GM23338 (cell line): ENCODE results near the gene TSR3. TPM values are rescaled to one million over a fixed set of nuclear protein-coding genes. Genes with fewer than 3 reads are reported as not detected.

Experiments
- ATAC-seq: fragments of 200-7000 bp; cut with Tn5 transposase; 3 replicates; pipeline ENCODE4 v1.9.1; 2020
- DNase-seq: peaks from one replicate; pipeline ENCODE4 v3.0.0-alpha.2; 2015; ENCODE audit warnings: low spot score
- H2AFZ ChIP-seq: fragments of 200-600 bp; sonication (generic); 2 replicates; pipeline ENCODE4 v1.8.0; 2016; ENCODE audit warnings: antibody characterized with exemption, mild to moderate bottlenecking, moderate library complexity
- H3F3A ChIP-seq: fragments of 200-600 bp; sonication (generic); replicated peaks from 2 replicates; pipeline ENCODE4 v1.8.0; 2017; ENCODE audit warnings: antibody characterized with exemption, mixed run types, low read depth
- H3K27ac ChIP-seq: fragments of 200-600 bp; sonication (generic); 2 replicates; pipeline ENCODE4 v1.6.1; 2016; ENCODE audit warnings: low read depth
- H3K27me3 ChIP-seq: fragments of 200-600 bp; sonication (generic); 2 replicates; pipeline ENCODE4 v1.8.0; 2016; ENCODE audit warnings: mild to moderate bottlenecking, mixed run types, moderate library complexity; ENCODE audit not compliant: insufficient read depth
- H3K36me3 ChIP-seq: fragments of 200-600 bp; sonication (generic); 2 replicates; pipeline ENCODE4 v1.8.0; 2016; ENCODE audit warnings: mild to moderate bottlenecking; ENCODE audit not compliant: insufficient read depth
- H3K4me1 ChIP-seq: fragments of 200-600 bp; sonication (generic); 2 replicates; pipeline ENCODE4 v1.8.0; 2016; ENCODE audit warnings: mild to moderate bottlenecking, moderate library complexity; ENCODE audit not compliant: insufficient read depth
- H3K4me2 ChIP-seq: fragments of 200-600 bp; sonication (generic); 2 replicates; pipeline ENCODE4 v1.7.1; 2017; ENCODE audit warnings: mixed run types
- H3K4me3 ChIP-seq: fragments of 200-600 bp; sonication (generic); 2 replicates; pipeline ENCODE4 v1.6.1; 2016; ENCODE audit warnings: mixed run types
- H3K79me2 ChIP-seq: fragments of 200-600 bp; sonication (generic); replicated peaks from 2 replicates; pipeline ENCODE4 v1.8.0; 2017; ENCODE audit warnings: mild to moderate bottlenecking; ENCODE audit not compliant: insufficient read depth
- H3K9me2 ChIP-seq: fragments of 200-600 bp; sonication (generic); 2 replicates; pipeline ENCODE4 v1.8.0; 2017; ENCODE audit not compliant: insufficient read depth
- H4K20me1 ChIP-seq: fragments of 200-600 bp; sonication (generic); replicated peaks from 2 replicates; pipeline ENCODE4 v1.8.0; 2017; ENCODE audit warnings: mild to moderate bottlenecking; ENCODE audit not compliant: insufficient read depth
- H3K27ac Mint-ChIP-seq: 2 replicates; pipeline ENCODE4 v1.8.0; 2020; ENCODE audit warnings: inconsistent platforms, mild to moderate bottlenecking, moderate library complexity, mixed read lengths
- H3K27me3 Mint-ChIP-seq: 3 replicates; pipeline ENCODE4 v1.8.0; 2022; ENCODE audit warnings: low read depth, mild to moderate bottlenecking, moderate library complexity, mixed read lengths, inconsistent platforms; ENCODE audit not compliant: insufficient read depth, poor library complexity
- H3K36me3 Mint-ChIP-seq: 3 replicates; pipeline ENCODE4 v1.8.0; 2021; ENCODE audit warnings: low read depth, mild to moderate bottlenecking, inconsistent platforms, moderate library complexity, mixed read lengths
- H3K4me1 Mint-ChIP-seq: 3 replicates; pipeline ENCODE4 v1.8.0; 2020; ENCODE audit warnings: mild to moderate bottlenecking, inconsistent platforms, mixed read lengths
- H3K4me3 Mint-ChIP-seq: 3 replicates; pipeline ENCODE4 v1.8.0; 2021; ENCODE audit warnings: moderate library complexity, mild to moderate bottlenecking, inconsistent platforms, mixed read lengths
- H3K9me3 Mint-ChIP-seq: 3 replicates; pipeline ENCODE4 v1.8.0; 2020; ENCODE audit warnings: moderate library complexity, mild to moderate bottlenecking, inconsistent platforms, mixed read lengths
- CREB1 ChIP-seq: fragments of 250-450 bp; sonication (Bioruptor Pico); IDR thresholded peaks from 2 replicates; pipeline ENCODE4 v1.5.0; 2020; ENCODE audit warnings: low read depth, mild to moderate bottlenecking, moderate library complexity
- CTCF ChIP-seq, 2 experiments: fragments of 200-600 bp in 1 of 2; sonication (generic) in 1 of 2; conservative IDR thresholded peaks; 2 replicates each; pipeline versions ENCODE4 v1.5.1 to v1.6.1; 2016 to 2017; ENCODE audit warnings: antibody characterized with exemption in 2 of 2, low read depth in 2 of 2, mild to moderate bottlenecking in 2 of 2, moderate library complexity in 1 of 2
- EZH2 ChIP-seq: fragments of 200-600 bp; sonication (generic); IDR thresholded peaks from one replicate; pipeline ENCODE4 v1.8.0; 2017; ENCODE audit warnings: antibody characterized with exemption, mild to moderate bottlenecking, low read depth; ENCODE audit not compliant: unreplicated experiment
- JUNB ChIP-seq: IDR thresholded peaks from one replicate; pipeline ENCODE4 v1.6.1; 2016; ENCODE audit warnings: antibody characterized with exemption; ENCODE audit not compliant: unreplicated experiment
- NANOG ChIP-seq: IDR thresholded peaks from 2 replicates; pipeline ENCODE4 v1.6.1; 2016; ENCODE audit warnings: antibody characterized with exemption, borderline replicate concordance
- POLR2AphosphoS5 ChIP-seq: IDR thresholded peaks from 2 replicates; pipeline ENCODE4 v1.6.1; 2016; ENCODE audit warnings: antibody characterized with exemption, low read depth
- REST ChIP-seq: IDR thresholded peaks from one replicate; pipeline ENCODE4 v1.6.1; 2018; ENCODE audit warnings: antibody characterized with exemption; ENCODE audit not compliant: unreplicated experiment
- STAT1 ChIP-seq: IDR thresholded peaks from one replicate; pipeline ENCODE4 v1.6.1; 2016; ENCODE audit warnings: antibody characterized with exemption; ENCODE audit not compliant: unreplicated experiment
- ZNF114 ChIP-seq: fragments of 250-450 bp; sonication (Bioruptor Pico); IDR thresholded peaks from 2 replicates; pipeline ENCODE4 v1.5.0; 2020; ENCODE audit warnings: mild to moderate bottlenecking, moderate library complexity
- ZNF331 ChIP-seq: fragments of 250-450 bp; sonication (Bioruptor Pico); IDR thresholded peaks from 2 replicates; pipeline ENCODE4 v1.5.0; 2020; ENCODE audit warnings: low read depth, mild to moderate bottlenecking, moderate library complexity
- polyA plus RNA-seq: library from polyadenylated mRNA; unstranded; fragments of >200 nt; fragmentation: Nextera tagmentation; extraction: Ambion mirVana; gene quantifications from 2 replicates; pipeline ENCODE4 v1.2.1, GENCODE V29; 2016
- total RNA-seq: library from RNA; depleted of rRNA; stranded (reverse); fragments of >200 nt; shearing (Covaris generic); gene quantifications from 2 replicates; pipeline ENCODE4 v1.2.3, GENCODE V29; 2014
- TF ChIP-seq, protein P1 (sequence below): IDR thresholded peaks from 2 replicates; pipeline ENCODE4 v1.6.1; 2016; ENCODE audit warnings: antibody characterized with exemption
- TF ChIP-seq, protein P2 (sequence below): fragments of 250-450 bp; sonication (Bioruptor Pico); IDR thresholded peaks from 2 replicates; pipeline ENCODE4 v1.5.0; 2020; ENCODE audit warnings: mild to moderate bottlenecking, moderate library complexity

The TSR3 gene
- total and polyA plus RNA-seq, 2 experiments from 2014 or later, result 58.5 to 97.3 TPM

- Mint-ChIP-seq H3K9me3 (no peaks in the 10 kb centered on the region), H3K27ac (no peak overlapping the region), H3K4me3 (no peak overlapping the region), H3K4me1 (no peaks in the 10 kb centered on the region), H3K36me3 (no peaks in the 10 kb centered on the region), H3K27me3 (peaks cover 4% of the 10 kb centered on the region)
- Histone ChIP-seq H3K27me3 (no peaks in the 10 kb centered on the region), H3K4me2 (no peak overlapping the region), H3K4me3 (no peak overlapping the region), H3K79me2 (no peaks in the 10 kb centered on the region), H2AFZ (no peak overlapping the region), H3K9me2 (no peaks in the 10 kb centered on the region), H3K27ac (no peak overlapping the region), H3K36me3 (no peaks in the 10 kb centered on the region), H3K4me1 (no peaks in the 10 kb centered on the region), H3F3A (no peaks in the 10 kb centered on the region), H4K20me1 (no peaks in the 10 kb centered on the region; the same call in 1 of the 2 replicates)
- DNase-seq, result no peak
- TF ChIP-seq CREB1 (CRISPR knock-in tag) (no peak), CTCF (conservative IDR thresholded peaks at IDR 0.05; ENCODE audit: low read depth in 2 of 2) (no peak; a peak in 1 of 4 replicates), POLR2AphosphoS5 (no peak), REST (no peak), ZNF114 (CRISPR knock-in tag) (no peak), NANOG (no peak), STAT1 (no peak), JUNB (no peak), ZNF331 (no peak), EZH2 (no peak)
- TF ChIP-seq, protein P1, sequence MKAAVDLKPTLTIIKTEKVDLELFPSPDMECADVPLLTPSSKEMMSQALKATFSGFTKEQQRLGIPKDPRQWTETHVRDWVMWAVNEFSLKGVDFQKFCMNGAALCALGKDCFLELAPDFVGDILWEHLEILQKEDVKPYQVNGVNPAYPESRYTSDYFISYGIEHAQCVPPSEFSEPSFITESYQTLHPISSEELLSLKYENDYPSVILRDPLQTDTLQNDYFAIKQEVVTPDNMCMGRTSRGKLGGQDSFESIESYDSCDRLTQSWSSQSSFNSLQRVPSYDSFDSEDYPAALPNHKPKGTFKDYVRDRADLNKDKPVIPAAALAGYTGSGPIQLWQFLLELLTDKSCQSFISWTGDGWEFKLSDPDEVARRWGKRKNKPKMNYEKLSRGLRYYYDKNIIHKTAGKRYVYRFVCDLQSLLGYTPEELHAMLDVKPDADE, result no peak
- TF ChIP-seq, protein P2, sequence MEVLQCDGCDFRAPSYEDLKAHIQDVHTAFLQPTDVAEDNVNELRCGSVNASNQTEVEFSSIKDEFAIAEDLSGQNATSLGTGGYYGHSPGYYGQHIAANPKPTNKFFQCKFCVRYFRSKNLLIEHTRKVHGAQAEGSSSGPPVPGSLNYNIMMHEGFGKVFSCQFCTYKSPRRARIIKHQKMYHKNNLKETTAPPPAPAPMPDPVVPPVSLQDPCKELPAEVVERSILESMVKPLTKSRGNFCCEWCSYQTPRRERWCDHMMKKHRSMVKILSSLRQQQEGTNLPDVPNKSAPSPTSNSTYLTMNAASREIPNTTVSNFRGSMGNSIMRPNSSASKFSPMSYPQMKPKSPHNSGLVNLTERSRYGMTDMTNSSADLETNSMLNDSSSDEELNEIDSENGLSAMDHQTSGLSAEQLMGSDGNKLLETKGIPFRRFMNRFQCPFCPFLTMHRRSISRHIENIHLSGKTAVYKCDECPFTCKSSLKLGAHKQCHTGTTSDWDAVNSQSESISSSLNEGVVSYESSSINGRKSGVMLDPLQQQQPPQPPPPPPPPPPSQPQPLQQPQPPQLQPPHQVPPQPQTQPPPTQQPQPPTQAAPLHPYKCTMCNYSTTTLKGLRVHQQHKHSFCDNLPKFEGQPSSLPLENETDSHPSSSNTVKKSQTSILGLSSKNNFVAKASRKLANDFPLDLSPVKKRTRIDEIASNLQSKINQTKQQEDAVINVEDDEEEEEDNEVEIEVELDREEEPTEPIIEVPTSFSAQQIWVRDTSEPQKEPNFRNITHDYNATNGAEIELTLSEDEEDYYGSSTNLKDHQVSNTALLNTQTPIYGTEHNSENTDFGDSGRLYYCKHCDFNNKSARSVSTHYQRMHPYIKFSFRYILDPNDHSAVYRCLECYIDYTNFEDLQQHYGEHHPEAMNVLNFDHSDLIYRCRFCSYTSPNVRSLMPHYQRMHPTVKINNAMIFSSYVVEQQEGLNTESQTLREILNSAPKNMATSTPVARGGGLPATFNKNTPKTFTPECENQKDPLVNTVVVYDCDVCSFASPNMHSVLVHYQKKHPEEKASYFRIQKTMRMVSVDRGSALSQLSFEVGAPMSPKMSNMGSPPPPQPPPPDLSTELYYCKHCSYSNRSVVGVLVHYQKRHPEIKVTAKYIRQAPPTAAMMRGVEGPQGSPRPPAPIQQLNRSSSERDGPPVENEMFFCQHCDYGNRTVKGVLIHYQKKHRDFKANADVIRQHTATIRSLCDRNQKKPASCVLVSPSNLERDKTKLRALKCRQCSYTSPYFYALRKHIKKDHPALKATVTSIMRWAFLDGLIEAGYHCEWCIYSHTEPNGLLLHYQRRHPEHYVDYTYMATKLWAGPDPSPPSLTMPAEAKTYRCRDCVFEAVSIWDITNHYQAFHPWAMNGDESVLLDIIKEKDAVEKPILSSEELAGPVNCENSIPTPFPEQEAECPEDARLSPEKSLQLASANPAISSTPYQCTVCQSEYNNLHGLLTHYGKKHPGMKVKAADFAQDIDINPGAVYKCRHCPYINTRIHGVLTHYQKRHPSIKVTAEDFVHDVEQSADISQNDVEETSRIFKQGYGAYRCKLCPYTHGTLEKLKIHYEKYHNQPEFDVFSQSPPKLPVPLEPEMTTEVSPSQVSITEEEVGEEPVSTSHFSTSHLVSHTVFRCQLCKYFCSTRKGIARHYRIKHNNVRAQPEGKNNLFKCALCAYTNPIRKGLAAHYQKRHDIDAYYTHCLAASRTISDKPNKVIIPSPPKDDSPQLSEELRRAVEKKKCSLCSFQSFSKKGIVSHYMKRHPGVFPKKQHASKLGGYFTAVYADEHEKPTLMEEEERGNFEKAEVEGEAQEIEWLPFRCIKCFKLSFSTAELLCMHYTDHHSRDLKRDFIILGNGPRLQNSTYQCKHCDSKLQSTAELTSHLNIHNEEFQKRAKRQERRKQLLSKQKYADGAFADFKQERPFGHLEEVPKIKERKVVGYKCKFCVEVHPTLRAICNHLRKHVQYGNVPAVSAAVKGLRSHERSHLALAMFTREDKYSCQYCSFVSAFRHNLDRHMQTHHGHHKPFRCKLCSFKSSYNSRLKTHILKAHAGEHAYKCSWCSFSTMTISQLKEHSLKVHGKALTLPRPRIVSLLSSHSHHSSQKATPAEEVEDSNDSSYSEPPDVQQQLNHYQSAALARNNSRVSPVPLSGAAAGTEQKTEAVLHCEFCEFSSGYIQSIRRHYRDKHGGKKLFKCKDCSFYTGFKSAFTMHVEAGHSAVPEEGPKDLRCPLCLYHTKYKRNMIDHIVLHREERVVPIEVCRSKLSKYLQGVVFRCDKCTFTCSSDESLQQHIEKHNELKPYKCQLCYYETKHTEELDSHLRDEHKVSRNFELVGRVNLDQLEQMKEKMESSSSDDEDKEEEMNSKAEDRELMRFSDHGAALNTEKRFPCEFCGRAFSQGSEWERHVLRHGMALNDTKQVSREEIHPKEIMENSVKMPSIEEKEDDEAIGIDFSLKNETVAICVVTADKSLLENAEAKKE (CRISPR knock-in tag), result no peak
- ATAC-seq, result no peak
These were observed 41.1 kb upstream of the TSR3 start for GRCh38 chr16:1392826-1393225.
